HFFc6 (cell line): ENCODE results near the gene DCDC2B. TPM values are rescaled to one million over a fixed set of nuclear protein-coding genes. Genes with fewer than 3 reads are reported as not detected.

Source experiments
- DNase-seq: peaks from one replicate; pipeline ENCODE4 v3.0.0-alpha.2; 2018
- H3K27ac Mint-ChIP-seq: 2 replicates; pipeline ENCODE4 v1.8.0; 2020; ENCODE audit warnings: mild to moderate bottlenecking, mixed read lengths
- H3K27me3 Mint-ChIP-seq: 2 replicates; pipeline ENCODE4 v1.8.0; 2021; ENCODE audit warnings: mild to moderate bottlenecking, moderate library complexity, mixed read lengths; ENCODE audit not compliant: insufficient read depth
- H3K36me3 Mint-ChIP-seq: 2 replicates; pipeline ENCODE4 v1.8.0; 2021; ENCODE audit warnings: low read depth, mixed read lengths
- H3K4me1 Mint-ChIP-seq: 2 replicates; pipeline ENCODE4 v1.8.0; 2020; ENCODE audit warnings: low read depth, mixed read lengths
- H3K4me3 Mint-ChIP-seq: 2 replicates; pipeline ENCODE4 v1.8.0; 2020; ENCODE audit warnings: mild to moderate bottlenecking, moderate library complexity, mixed read lengths
- H3K9me3 Mint-ChIP-seq: 2 replicates; pipeline ENCODE4 v1.8.0; 2020; ENCODE audit warnings: mild to moderate bottlenecking, mixed read lengths
- total RNA-seq, 6 experiments: library from RNA; stranded (reverse); fragmentation: NEBNext Ultra II Directional; extraction: Animal tissue kit (Norgen Biotek cat#: 25700); gene quantifications; 2 replicates in 1 of 6; 3 replicates in 5 of 6; pipeline ENCODE4 v1.2.3, GENCODE V29; 2021
- TF ChIP-seq, protein P1 (sequence below): fragments of 200-600 bp; sonication (generic); IDR thresholded peaks from 2 replicates; pipeline ENCODE4 v1.5.0; 2021; ENCODE audit warnings: antibody characterized with exemption, mild to moderate bottlenecking

Gene DCDC2B
- total RNA-seq, 6 experiments from 2014 or later, result not detected

GRCh38 chr1:32241001-32241763, 32.3 kb downstream of the DCDC2B start:
- Mint-ChIP-seq H3K9me3 (no peaks in the 10 kb centered on the region), H3K27ac (peak overlapping the region; percentile 84), H3K36me3 (no peaks in the 10 kb centered on the region), H3K27me3 (no peaks in the 10 kb centered on the region), H3K4me3 (peak overlapping the region; percentile 87), H3K4me1 (peaks cover 23% of the 10 kb centered on the region)
- TF ChIP-seq, protein P1, sequence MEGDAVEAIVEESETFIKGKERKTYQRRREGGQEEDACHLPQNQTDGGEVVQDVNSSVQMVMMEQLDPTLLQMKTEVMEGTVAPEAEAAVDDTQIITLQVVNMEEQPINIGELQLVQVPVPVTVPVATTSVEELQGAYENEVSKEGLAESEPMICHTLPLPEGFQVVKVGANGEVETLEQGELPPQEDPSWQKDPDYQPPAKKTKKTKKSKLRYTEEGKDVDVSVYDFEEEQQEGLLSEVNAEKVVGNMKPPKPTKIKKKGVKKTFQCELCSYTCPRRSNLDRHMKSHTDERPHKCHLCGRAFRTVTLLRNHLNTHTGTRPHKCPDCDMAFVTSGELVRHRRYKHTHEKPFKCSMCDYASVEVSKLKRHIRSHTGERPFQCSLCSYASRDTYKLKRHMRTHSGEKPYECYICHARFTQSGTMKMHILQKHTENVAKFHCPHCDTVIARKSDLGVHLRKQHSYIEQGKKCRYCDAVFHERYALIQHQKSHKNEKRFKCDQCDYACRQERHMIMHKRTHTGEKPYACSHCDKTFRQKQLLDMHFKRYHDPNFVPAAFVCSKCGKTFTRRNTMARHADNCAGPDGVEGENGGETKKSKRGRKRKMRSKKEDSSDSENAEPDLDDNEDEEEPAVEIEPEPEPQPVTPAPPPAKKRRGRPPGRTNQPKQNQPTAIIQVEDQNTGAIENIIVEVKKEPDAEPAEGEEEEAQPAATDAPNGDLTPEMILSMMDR, result no peak
- peak; percentile 25 for DNase-seq

DNA sequence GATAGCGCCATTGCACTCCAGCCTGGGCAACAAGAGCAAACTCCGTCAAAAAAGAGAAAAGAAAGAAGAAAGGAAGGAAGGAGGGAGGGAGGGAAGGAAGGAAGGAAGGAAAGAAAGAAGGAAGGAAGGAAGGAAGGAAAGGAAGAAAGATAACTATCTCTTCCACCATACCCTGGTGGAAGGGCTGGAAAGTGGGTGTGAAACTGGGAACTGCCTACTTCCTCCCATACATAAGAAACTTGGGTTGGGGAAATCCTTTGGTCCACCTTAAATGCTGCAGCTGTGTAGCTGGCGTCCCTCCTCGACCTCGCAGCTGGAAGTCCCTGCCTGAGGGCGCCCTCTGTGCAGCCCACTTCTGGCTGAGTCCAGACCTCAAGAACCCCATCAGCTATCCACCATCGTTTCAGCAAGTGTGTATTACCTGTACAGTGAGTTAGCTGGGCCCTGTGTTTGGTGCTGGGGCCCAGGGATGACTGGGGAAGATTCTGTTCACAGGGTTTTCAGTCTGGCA, 33.5 kb downstream of the DCDC2B start:
- Mint-ChIP-seq H3K36me3 (no peaks in the 10 kb centered on the region), H3K4me3 (no peak overlapping the region), H3K27me3 (no peaks in the 10 kb centered on the region), H3K4me1 (peaks cover 31% of the 10 kb centered on the region), H3K9me3 (no peaks in the 10 kb centered on the region), H3K27ac (no peak overlapping the region; the same call in 1 of the 2 replicates)
- DNase-seq, result no peak
- TF ChIP-seq, protein P1, result no peak

- Mint-ChIP-seq H3K4me3 (peak within 1 kb of the TSS; percentile 45; the same call in 1 of the 2 replicates), H3K36me3 (no peaks in the 10 kb centered on the region), H3K4me1 (peaks cover 43% of the 10 kb centered on the region), H3K27me3 (peaks cover 1% of the 10 kb centered on the region; the same call in 1 of the 2 replicates), H3K27ac (peak within 1 kb of the TSS; percentile 83), H3K9me3 (no peaks in the 10 kb centered on the region)
- peak; percentile 70 for DNase-seq
- TF ChIP-seq, protein P1, result no peak
These were observed 38.0 kb downstream of the DCDC2B start, which contains the start of gene FAM167B for GRCh38 chr1:32246888-32247273. FAM167B (plus strand) TSS chr1:32247222; CDS start chr1:32247422, 200 bp downstream.

DNA sequence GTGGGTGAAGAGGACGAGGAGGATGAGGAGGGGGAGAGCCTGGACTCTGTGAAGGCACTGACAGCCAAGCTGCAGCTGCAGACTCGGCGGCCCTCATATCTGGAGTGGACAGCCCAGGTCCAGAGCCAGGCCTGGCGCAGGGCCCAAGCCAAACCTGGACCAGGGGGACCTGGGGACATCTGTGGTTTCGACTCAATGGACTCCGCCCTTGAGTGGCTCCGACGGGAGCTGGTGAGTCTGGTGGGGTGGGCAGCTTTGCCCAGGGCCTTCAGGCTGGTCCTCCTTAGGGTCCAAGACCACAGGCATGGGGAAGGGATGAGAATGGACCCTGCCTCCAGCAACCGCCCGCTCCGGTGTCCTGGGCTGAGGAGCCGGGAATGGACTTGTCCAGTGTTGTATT, 38.6 kb downstream of the DCDC2B start:
- Mint-ChIP-seq H3K9me3 (no peaks in the 10 kb centered on the region), H3K4me3 (no peak overlapping the region), H3K27me3 (peaks cover 1% of the 10 kb centered on the region; the same call in 1 of the 2 replicates), H3K36me3 (no peaks in the 10 kb centered on the region), H3K27ac (peak overlapping the region; percentile 83; the same call in 1 of the 2 replicates), H3K4me1 (peaks cover 40% of the 10 kb centered on the region)
- no peak for DNase-seq
- TF ChIP-seq, protein P1, result no peak

- Mint-ChIP-seq H3K4me1 (peaks cover 38% of the 10 kb centered on the region), H3K36me3 (no peaks in the 10 kb centered on the region), H3K27me3 (peaks cover 1% of the 10 kb centered on the region; the same call in 1 of the 2 replicates), H3K9me3 (no peaks in the 10 kb centered on the region), H3K4me3 (no peak overlapping the region), H3K27ac (no peak overlapping the region)
- peak; percentile 53 for DNase-seq
- TF ChIP-seq, protein P1, result peak; percentile 88
These were observed 39.3 kb downstream of the DCDC2B start for GRCh38 chr1:32247983-32248889.
